Mucosa of descending colon (tissue), 3 donors: Measurements from ENCODE around the gene SLC37A1. TPM values are rescaled to one million over a fixed set of nuclear protein-coding genes. Genes with fewer than 3 reads are reported as not detected.

Experiments
- ATAC-seq: fragments of 200-7000 bp; cut with Tn5 transposase; one replicate; pipeline ENCODE4 v1.9.1; 2020; ENCODE audit warnings: mild to moderate bottlenecking, moderate library complexity
- DNase-seq, 3 donors: peaks; one replicate each; pipeline ENCODE4 v3.0.0-alpha.2; 2020
- H3K36me3 ChIP-seq: fragments of 200-600 bp; one replicate; pipeline ENCODE4 v1.8.0; 2021; ENCODE audit warnings: low read depth, mild to moderate bottlenecking
- H3K4me1 ChIP-seq: fragments of 200-600 bp; one replicate; pipeline ENCODE4 v1.8.0; 2021; ENCODE audit warnings: low read depth, mild to moderate bottlenecking
- H3K4me3 ChIP-seq: fragments of 200-600 bp; one replicate; pipeline ENCODE4 v1.8.0; 2021; ENCODE audit warnings: mild to moderate bottlenecking
- H3K9me3 ChIP-seq: fragments of 200-600 bp; one replicate; pipeline ENCODE4 v1.8.0; 2021; ENCODE audit warnings: mild to moderate bottlenecking
- intact Hi-C, 2 donors: fragments of 100-400 bp; cut with DNase I in 1 of 2; cut with micrococcal nuclease in 1 of 2; formaldehyde crosslinking; loops; one replicate each; pipeline versions ENCODE4 v1.11.0 to v1.11.1; 2022; cut with DNase I, micrococcal nuclease
- total RNA-seq, 3 donors: library from RNA; stranded (reverse); fragmentation: NEBNext Ultra II Directional in 2 of 3; extraction: Animal tissue kit (Norgen Biotek cat#: 25700) in 2 of 3; gene quantifications; one replicate each; pipeline versions ENCODE4 v1.2.1 to v1.2.4, GENCODE V29; 2021 to 2023
- TF ChIP-seq, protein P1 (sequence below): fragments of 200-600 bp; IDR thresholded peaks from one replicate; pipeline ENCODE4 v1.8.0; 2022; ENCODE audit warnings: antibody characterized with exemption, mild to moderate bottlenecking
- donor health status: DM: no; HTN: no; CAD: no; lungs with moderate emphysema.
- donor health status: DM: no; HTN: no; CAD: no.
- donor health status: DM: no; HTN: yes; CAD: no.

The SLC37A1 gene
- total RNA-seq, 3 donors from 2014 or later: 52.3 to 179 (median 92.3) TPM

DNA sequence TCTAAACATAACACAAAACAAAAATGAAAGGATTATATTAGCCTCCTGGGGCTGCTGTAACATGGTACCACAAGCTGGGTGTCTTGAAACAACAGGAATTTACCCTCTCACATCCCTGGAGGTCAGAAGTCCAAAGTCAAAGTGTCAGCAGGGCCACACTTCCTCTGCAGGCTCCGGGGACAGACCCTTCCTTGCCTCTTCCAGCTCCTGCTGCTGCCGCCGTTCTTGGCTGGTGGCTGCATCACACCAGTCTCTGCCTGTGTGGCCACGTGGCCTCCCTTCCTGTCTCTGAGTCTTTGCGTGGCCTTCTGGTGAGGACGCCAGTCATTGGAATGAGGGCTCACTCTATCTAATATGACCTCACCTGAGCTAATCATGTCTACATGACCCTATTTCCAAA, 8.2 kb downstream of the SLC37A1 start:
- DNase-seq (no peak), ATAC-seq (no peak)
- Histone ChIP-seq H3K36me3 (no peaks in the 10 kb centered on the region), H3K4me3 (no peak overlapping the region), H3K4me1 (peaks cover 49% of the 10 kb centered on the region), H3K9me3 (no peaks in the 10 kb centered on the region)
- intact Hi-C loops: no loop called here
- TF ChIP-seq, protein P1, sequence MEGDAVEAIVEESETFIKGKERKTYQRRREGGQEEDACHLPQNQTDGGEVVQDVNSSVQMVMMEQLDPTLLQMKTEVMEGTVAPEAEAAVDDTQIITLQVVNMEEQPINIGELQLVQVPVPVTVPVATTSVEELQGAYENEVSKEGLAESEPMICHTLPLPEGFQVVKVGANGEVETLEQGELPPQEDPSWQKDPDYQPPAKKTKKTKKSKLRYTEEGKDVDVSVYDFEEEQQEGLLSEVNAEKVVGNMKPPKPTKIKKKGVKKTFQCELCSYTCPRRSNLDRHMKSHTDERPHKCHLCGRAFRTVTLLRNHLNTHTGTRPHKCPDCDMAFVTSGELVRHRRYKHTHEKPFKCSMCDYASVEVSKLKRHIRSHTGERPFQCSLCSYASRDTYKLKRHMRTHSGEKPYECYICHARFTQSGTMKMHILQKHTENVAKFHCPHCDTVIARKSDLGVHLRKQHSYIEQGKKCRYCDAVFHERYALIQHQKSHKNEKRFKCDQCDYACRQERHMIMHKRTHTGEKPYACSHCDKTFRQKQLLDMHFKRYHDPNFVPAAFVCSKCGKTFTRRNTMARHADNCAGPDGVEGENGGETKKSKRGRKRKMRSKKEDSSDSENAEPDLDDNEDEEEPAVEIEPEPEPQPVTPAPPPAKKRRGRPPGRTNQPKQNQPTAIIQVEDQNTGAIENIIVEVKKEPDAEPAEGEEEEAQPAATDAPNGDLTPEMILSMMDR: no peak

DNA sequence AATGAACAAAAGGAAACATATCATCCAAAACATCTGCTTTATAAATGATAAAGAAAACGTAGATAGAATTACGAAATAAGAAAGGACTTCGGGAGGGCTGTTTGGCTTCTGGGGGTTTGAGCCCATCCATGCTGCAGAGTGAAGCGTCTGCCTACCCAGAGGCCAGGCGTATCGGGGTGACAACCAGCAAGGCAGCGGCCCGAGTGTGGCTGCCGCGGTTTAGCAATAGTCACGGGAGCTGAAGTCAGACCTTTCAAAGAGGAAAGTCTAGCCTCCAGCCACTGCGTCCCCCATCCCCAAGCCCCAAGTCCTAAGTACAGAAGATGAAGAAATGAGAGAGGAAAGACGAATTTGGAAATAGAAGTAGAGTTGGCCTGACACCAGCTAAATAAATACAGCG, 8.6 kb downstream of the SLC37A1 start:
- intact Hi-C loops: no loop called here
- no peaks in the 10 kb centered on the region for H3K36me3 ChIP-seq
- no peak for ATAC-seq
- peaks cover 51% of the 10 kb centered on the region for H3K4me1 ChIP-seq
- no peak for DNase-seq
- H3K9me3 ChIP-seq: no peaks in the 10 kb centered on the region
- no peak overlapping the region for H3K4me3 ChIP-seq
- TF ChIP-seq, protein P1: no peak

DNA sequence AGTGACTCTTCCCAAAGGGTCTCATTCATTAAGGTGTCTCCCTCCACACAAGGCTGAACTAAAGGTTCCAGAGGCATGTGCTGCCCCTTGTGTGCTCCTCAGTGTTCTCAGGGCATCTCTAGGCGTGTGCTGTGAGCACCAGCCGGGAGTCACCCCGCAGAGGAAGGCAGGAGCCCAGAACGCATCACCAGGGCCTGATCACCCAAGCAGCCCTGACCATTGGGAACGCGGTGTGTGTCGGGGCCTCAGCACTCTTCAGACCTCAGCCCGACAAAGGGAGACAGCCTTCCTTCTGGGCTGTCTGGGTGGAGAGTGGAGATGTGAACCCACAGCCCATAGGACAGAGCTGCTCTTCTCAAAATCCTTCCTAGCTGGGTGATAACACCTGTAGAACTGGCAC, 9.1 kb downstream of the SLC37A1 start:
- Histone ChIP-seq H3K36me3 (no peaks in the 10 kb centered on the region), H3K4me3 (no peak overlapping the region), H3K9me3 (no peaks in the 10 kb centered on the region), H3K4me1 (peaks cover 54% of the 10 kb centered on the region)
- DNase-seq (no peak), ATAC-seq (no peak)
- TF ChIP-seq, protein P1: no peak
- intact Hi-C loops: no loop called here

DNA sequence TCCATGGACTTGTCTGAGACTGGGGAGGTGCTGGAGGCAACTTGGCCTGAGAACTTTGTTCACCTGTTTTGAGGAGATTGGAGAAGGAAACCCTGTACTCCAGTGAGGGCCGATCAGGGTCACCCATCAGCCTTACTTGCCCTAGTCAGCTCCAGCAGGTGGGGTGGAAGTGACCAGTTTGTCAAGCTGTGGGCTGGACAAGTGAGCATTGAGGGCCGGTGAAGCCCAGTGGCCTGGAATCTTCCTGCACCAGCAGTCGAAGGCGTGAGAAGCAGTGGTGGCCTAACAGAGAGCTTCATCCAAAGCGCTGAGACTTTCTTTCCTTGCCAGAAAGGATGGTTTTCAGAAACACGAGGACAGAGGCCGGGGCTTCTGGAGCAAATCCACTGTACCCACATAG, 9.6 kb downstream of the SLC37A1 start:
- TF ChIP-seq, protein P1: no peak
- Histone ChIP-seq H3K36me3 (no peaks in the 10 kb centered on the region), H3K4me1 (peaks cover 58% of the 10 kb centered on the region), H3K9me3 (no peaks in the 10 kb centered on the region), H3K4me3 (no peak overlapping the region)
- ATAC-seq (no peak), DNase-seq (no peak)
- intact Hi-C loops: no loop called here

DNA sequence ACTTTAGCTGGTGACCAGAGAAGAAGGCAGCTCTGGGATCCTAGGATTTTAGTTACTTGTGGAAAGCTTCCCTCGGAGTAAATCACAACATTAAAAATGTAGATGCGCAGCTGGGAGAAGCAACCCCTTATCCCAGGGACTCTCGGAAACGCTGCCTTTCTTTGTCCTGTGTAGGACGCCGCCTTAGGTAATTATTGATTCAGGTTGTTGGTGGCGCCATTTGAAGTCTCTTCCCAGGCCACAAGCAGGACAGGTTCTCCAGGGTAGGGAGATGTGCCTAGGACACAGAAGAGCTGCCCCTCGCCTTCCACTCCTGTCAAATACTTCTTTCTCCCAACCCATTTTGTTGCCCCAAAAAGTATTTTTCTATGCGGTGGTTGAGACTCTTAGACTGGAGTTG, 10.3 kb downstream of the SLC37A1 start:
- intact Hi-C loops: no loop called here
- DNase-seq (no peak), ATAC-seq (peak; percentile 63)
- TF ChIP-seq, protein P1: no peak
- Histone ChIP-seq H3K4me1 (peaks cover 64% of the 10 kb centered on the region), H3K4me3 (no peak overlapping the region), H3K9me3 (no peaks in the 10 kb centered on the region), H3K36me3 (no peaks in the 10 kb centered on the region)
